HG03460 (cell line): ENCODE data around the gene GOPC.
"Not testable (repeated sequence)": the region's sequence is repeated elsewhere in the genome, so short reads cannot be mapped to it uniquely, and the experiment has no call there.

Source experiments
- ATAC-seq: cut with Tn5 transposase; IDR thresholded peaks from one replicate; pipeline ENCODE4 v1.9.1; 2021; ENCODE audit not compliant: unreplicated experiment

GOPC gene

DNA sequence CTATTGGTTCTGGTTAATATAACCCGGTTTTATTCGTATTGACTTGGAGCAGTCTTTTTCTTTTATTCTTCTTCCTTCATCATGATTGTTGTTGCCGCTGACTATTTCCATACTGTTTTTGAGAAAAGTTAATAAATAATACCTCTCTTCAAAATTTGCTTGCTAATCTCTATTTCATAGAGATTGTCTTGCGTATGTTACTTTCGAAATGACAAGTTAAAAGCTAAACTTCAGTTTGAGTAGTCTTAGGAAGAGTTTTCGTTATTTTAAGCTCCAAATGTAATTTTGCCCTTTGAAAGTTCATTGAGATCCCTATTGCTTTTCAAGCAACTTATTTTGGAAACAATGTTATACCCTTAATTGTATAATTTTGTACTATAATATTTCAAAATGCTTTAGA, 83.4 kb downstream of the GOPC start:
- no peak for ATAC-seq

DNA sequence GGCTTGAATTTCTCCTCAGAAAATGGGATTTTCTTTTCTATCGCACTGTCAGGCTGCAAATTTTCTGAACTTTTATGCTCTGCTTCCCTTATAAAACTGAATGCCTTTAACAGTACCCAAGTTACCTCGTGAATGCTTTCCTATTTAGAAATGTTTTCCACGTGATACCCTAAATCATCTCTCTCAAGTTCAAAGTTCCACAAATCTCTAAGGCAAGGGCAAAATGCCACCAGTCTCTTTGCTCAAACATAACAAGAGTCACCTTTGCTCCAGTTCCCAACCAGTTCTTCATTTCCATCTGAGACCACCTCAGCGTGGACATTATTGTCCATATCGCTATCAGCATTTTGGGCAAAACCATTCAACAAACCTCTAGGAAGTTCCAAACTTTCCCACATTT, 84.3 kb downstream of the GOPC start:
- ATAC-seq = not testable (repeated sequence)

DNA sequence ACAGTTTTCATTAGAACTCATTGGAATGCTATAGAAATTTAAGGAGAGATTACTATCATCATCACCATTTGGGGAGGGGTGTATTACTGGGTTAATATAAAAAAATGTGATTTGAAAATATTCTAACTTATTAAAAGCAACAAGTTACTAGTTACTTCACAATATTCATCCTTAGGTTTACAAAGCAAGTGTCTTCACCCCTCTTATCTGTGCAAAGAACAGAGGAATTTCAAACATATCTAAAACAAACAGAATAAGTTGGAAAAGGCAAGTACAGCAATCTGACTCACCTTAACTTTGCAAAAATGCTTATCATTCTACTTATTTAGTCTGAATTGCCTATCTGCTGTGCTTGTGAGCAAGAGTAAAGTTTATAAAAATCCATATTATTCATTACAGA, 87.0 kb downstream of the GOPC start:
- no peak for ATAC-seq

DNA sequence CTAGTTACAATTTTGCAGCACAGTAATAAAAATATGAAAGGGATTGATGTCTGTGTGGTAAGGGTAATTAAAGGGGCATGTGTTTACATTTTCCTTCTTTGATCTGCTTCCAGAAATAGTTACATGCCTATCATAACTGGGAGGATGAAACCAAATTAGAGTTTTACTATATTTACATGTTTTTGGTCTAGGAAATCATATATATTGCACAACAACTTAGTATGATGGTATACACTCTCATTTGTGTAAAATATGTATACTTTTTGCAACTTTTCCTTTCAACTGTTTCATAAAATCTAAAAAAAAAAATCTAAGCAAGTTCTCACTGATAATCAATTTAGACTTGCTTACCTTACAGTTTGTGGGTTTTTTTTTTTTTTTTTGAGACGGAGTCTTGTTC, 87.7 kb downstream of the GOPC start:
- no peak for ATAC-seq

DNA sequence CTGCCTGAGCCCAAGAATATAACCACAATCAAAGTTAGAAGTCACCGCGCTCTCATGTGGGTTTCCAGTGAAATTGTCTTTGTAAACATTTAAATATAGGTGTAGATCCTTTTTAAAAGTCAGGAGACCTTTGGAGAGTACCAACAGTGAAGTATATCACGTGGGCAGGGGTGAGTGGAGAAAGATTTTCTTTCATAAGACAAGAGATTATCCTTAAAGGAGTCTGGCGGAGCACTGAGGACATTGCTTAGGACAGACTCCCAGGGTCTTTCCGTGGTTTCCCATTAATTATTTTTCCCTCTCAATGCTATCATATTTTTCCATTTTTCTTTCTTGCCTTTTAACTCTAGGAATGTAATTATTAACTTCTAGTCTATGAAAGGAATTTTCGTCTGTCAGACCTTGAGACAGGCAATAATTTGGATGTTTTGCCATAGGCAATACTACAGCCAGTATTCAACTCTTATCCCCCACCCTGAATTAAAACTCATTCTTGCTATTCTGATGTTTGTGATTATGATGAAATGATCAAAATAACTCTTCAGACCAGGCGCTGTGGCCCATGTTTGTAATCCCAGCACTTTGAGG, 88.4 kb downstream of the GOPC start:
- no peak for ATAC-seq

DNA sequence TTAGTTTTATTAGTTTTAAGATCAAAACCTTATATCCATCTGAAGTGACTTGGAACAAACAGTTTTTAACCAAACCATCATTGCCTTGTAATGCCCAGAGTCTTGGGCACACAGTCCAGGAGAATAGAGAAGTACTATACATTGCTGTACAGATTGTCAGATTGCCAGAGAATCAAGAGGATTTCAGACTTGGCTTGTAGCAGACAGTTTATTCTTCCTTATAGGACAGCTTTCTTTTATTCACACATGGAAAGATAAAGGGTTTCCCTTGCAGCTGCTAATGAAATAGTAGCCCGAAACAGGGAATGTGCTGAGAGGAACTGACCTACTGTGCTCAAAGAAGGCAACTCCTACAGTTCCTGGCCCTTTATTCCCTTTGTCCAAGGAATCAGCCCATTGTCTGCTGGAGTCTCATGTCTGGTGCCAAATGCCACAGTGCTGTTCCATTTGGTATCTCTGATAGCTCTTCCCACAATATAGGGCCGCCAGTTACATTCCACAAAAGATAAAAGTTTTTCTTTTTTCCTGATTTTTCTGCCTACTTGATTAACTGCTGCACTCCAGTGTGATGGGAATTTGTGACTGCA, 89.2 kb downstream of the GOPC start:
- ATAC-seq = no peak

DNA sequence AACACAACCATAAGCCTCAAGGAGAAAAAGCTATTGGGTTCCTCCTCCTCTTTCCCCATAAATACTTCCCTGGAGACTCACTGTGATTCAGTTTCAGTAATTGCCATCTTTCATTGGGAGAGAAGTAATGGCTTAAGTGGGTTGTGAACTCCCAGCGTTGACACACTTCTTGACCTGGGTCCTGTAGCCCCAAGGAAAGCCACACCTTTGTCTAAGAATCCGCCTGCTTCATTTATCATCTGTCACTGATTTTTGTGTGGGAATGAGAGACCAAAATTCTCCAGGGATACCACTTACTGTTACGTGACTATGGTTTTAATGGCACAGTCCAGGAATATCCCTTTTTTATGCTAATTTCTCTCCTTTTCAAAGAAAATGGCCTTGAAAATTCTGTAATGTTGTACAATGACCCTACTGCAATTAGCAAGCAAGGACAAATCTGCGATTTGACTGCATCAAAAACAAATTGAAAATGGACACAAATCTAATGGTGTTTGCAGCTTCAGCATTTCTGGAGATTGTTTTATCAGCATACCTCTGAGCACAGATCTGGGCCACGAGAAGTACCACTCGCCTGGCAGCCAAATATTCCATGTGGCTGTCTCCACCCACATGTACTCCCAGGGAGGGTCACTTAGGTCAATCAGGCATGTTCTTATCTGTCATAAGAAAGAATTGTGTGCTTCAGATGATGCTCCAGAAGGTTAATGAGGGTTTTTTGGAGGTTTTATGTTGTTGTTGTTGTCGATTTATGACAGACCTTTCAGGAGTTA, 90.1 kb downstream of the GOPC start:
- no peak for ATAC-seq
